K562 (cell line): ENCODE measurements around the gene ABCA4. TPM values are rescaled to one million over a fixed set of nuclear protein-coding genes. Genes with fewer than 3 reads are reported as not detected.
A peak's percentile ranks its signal among the peaks of the same experiment; 100 is the strongest.

Experiments
- CBFA2T3 ChIP-seq: fragments of 450-650 bp; IDR thresholded peaks from 2 replicates; pipeline ENCODE4 v1.6.1; 2017
- FOXA3 ChIP-seq, 2 experiments: fragments of 450-650 bp in 1 of 2; sonication (generic) in 1 of 2; formaldehyde crosslinking; IDR thresholded peaks in 1 of 2; conservative IDR thresholded peaks in 1 of 2; 2 replicates each; pipeline versions ENCODE4 v1.4.0 to v1.8.0; 2020 to 2022; ENCODE audit warnings: mild to moderate bottlenecking in 2 of 2, missing genetic modification reagents in 1 of 2
- GTF3C2 ChIP-seq: IDR thresholded peaks from 3 replicates; pipeline ENCODE4 v1.6.1; 2011; ENCODE audit warnings: borderline replicate concordance, mild to moderate bottlenecking, moderate library complexity; ENCODE audit not compliant: insufficient read length; ENCODE audit errors: extremely low read depth
- HOXB6 ChIP-seq: fragments of 250-450 bp; sonication (Bioruptor Pico); IDR thresholded peaks from 2 replicates; pipeline ENCODE4 v1.5.1; 2022; ENCODE audit warnings: mild to moderate bottlenecking, borderline replicate concordance
- MGA ChIP-seq: fragments of 450-650 bp; IDR thresholded peaks from 2 replicates; pipeline ENCODE4 v1.6.1; 2016; ENCODE audit warnings: mild to moderate bottlenecking, moderate library complexity
- NCOA1 ChIP-seq: fragments of 450-650 bp; IDR thresholded peaks from 2 replicates; pipeline ENCODE4 v1.6.1; 2016; ENCODE audit warnings: low read depth
- NR2C1 ChIP-seq, 2 experiments: fragments of 450-650 bp; IDR thresholded peaks; 2 replicates each; pipeline ENCODE4 v1.6.1; 2017; ENCODE audit warnings: mild to moderate bottlenecking in 2 of 2, antibody characterized with exemption in 1 of 2, inconsistent platforms in 1 of 2, missing compliant biosample characterization in 1 of 2, missing genetic modification characterization in 1 of 2
- POLR3G ChIP-seq: IDR thresholded peaks from 2 replicates; pipeline ENCODE4 v1.6.1; 2011; ENCODE audit not compliant: insufficient read length, insufficient replicate concordance; ENCODE audit errors: extremely low read depth
- ZBTB17 ChIP-seq: fragments of 450-650 bp; formaldehyde crosslinking; IDR thresholded peaks from 2 replicates; pipeline ENCODE4 v1.4.0; 2020; ENCODE audit warnings: mild to moderate bottlenecking
- ZNF311 ChIP-seq: fragments of 250-450 bp; sonication (Bioruptor Pico); IDR thresholded peaks from 2 replicates; pipeline ENCODE4 v1.4.0; 2020; ENCODE audit warnings: mild to moderate bottlenecking, moderate library complexity
- ZNF324 ChIP-seq: fragments of 250-450 bp; sonication (Bioruptor Pico); IDR thresholded peaks from 2 replicates; pipeline ENCODE4 v1.4.0; 2020; ENCODE audit warnings: mild to moderate bottlenecking
- ZNF79 ChIP-seq: fragments of 250-450 bp; sonication (Bioruptor Pico); IDR thresholded peaks from 2 replicates; pipeline ENCODE4 v1.4.0; 2020; ENCODE audit warnings: low read depth, mild to moderate bottlenecking, moderate library complexity
- polyA plus RNA-seq, 8 experiments: library from polyadenylated mRNA; depleted of rRNA in 4 of 8; stranded (reverse) in 5 of 8; unstranded in 3 of 8; fragments of >200 nt; fragmentation: Nextera tagmentation in 2 of 8; fragmentation: Illumina TruSeq in 1 of 8; extraction: Ambion mirVana in 2 of 8; extraction: Trizol in 1 of 8; gene quantifications; 2 replicates each; pipeline versions ENCODE4 v1.2.1 to v1.2.3, GENCODE V29; 2011 to 2014; ENCODE audit warnings: inconsistent platforms in 1 of 8, missing spikeins in 1 of 8
- total RNA-seq, 7 experiments: library from RNA; depleted of rRNA in 6 of 7; stranded (reverse); fragments of >200 nt in 6 of 7; fragmentation: Illumina TruSeq in 2 of 7; extraction: Trizol in 2 of 7; gene quantifications; 2 replicates each; pipeline versions ENCODE4 v1.2.1 to v1.2.3, GENCODE V29; 2011 to 2021; ENCODE audit warnings: low replicate concordance in 1 of 7

The ABCA4 gene
- total and polyA plus RNA-seq, 9 of the 15 experiments (the other 6 are each of a cell fraction or from before 2014, with no cell fraction given) = 0.01 to 0.04 TPM; not detected in 7

GRCh38 chr1:94013367-94013878 lies 107.5 kb downstream of the ABCA4 start (continued):
- TF ChIP-seq FOXA3 (CRISPR knock-in tag; conservative IDR thresholded peaks at IDR 0.05 in 1 of 2, IDR thresholded peaks at IDR 0.05 in 1 of 2) (no peak), NCOA1 (no peak), MGA (peak; percentile 79), POLR3G (no peak), CBFA2T3 (0 out of 2 replicates have a peak, but pooled peaks have one; percentile 0), HOXB6 (CRISPR knock-in tag) (no peak), NR2C1 (IDR thresholded peaks at IDR 0.05) (no peak), NR2C1 (tag; IDR thresholded peaks at IDR 0.05) (no peak; the same call in 1 of the 2 replicates), ZNF324 (CRISPR knock-in tag) (no peak), ZNF311 (CRISPR knock-in tag) (0 out of 2 replicates have a peak, but pooled peaks have one; percentile 16), GTF3C2 (no peak), ZNF79 (CRISPR knock-in tag) (no peak), ZBTB17 (CRISPR knock-in tag) (0 out of 2 replicates have a peak, but pooled peaks have one; percentile 23)
